A549 treated with AZD9567 at 1 μM for 4 hours (cell line): ENCODE measurements around the gene AP3S1. TPM values are rescaled to one million over a fixed set of nuclear protein-coding genes. Genes with fewer than 3 reads are reported as not detected.

ENCODE experiments used
- total RNA-seq: library from RNA; stranded (reverse); fragments of 200-300 nt; extraction: Qiagen RNA extraction; gene quantifications from 5 replicates; pipeline ENCODE4 v1.2.3, GENCODE V29; 2022; ENCODE audit not compliant: insufficient read depth

AP3S1 gene
- 50.3 to 83.3 TPM (median 71.4 TPM) in 5 replicates for total RNA-seq

GRCh38 chr5:115841382-115842088, at the start of gene AP3S1, which contains the start of gene ATG12:
Gene AP3S1, plus strand, starts transcription at chr5:115841935. Its CDS starts 103 bp downstream, at chr5:115842038.
Gene ATG12, minus strand, starts transcription at chr5:115841565. Its CDS starts 13 bp downstream, at chr5:115841552.

GRCh38 chr5:115816226-115817081, 25.3 kb upstream of the AP3S1 start, which contains the start of gene CDO1:
Gene CDO1, minus strand, starts transcription at chr5:115816659. Its CDS starts 262 bp downstream, at chr5:115816397.

GRCh38 chr5:115962239-115962564, 120.5 kb downstream of the AP3S1 start, which contains the start of gene LVRN:
Gene LVRN, plus strand, starts transcription at chr5:115962475. Its CDS starts 143 bp downstream, at chr5:115962618.

Other genes starting within 250 kb of the AP3S1 start
- 0.38 to 1.1 TPM (median 0.71 TPM) in 4 of 5 replicates, not detected in the other for gene TICAM2, start 239.5 kb upstream of the AP3S1 start, total RNA-seq
- 45.3 to 54.1 TPM (median 52.1 TPM) in 5 replicates for gene TMED7, start 215.9 kb upstream of the AP3S1 start, total RNA-seq
- gene CDO1, start 25.3 kb upstream of the AP3S1 start, total RNA-seq: not detected in 5 replicates
- gene ATG12, start 370 bp upstream of the AP3S1 start, total RNA-seq: 50.6 to 56.0 TPM (median 51.7 TPM) in 5 replicates
- gene LVRN, start 120.5 kb downstream of the AP3S1 start, total RNA-seq: 0.06 to 0.09 TPM (median 0.08 TPM) in 4 of 5 replicates, not detected in the other
- gene ARL14EPL, start 190.5 kb downstream of the AP3S1 start, total RNA-seq: 0.13 to 0.23 TPM (median 0.23 TPM) in 4 of 5 replicates, not detected in the other
- gene COMMD10, start 243.1 kb downstream of the AP3S1 start, total RNA-seq: 36.7 to 43.8 TPM (median 38.4 TPM) in 5 replicates